MCF 10A (cell line): Measurements from ENCODE around the gene CDS1. TPM values are rescaled to one million over a fixed set of nuclear protein-coding genes. Genes with fewer than 3 reads are reported as not detected.

ENCODE experiments used
- BruUV-seq: library from RNA; stranded (reverse); fragments of 400-500 nt; replicated peaks from 2 replicates; lab custom pipeline; 2021; lab: Mats Ljungman, UMichigan
- CTCF ChIA-PET: fragments of 300-600 bp; sonication (Branson Sonifier 250); formaldehyde crosslinking; extraction: SDS; loops from one replicate; lab custom pipeline; 2021; ENCODE audit warnings: antibody characterized with exemption, inconsistent platforms; lab: Yijun Ruan, JAX
- POLR2A ChIA-PET: fragments of 300-600, 350-650 bp; sonication (Branson Sonifier 250); formaldehyde crosslinking; extraction: SDS; loops from one replicate; lab custom pipeline; 2020; ENCODE audit warnings: antibody characterized with exemption, inconsistent platforms; lab: Yijun Ruan, JAX
- DNase-seq: peaks from one replicate; pipeline ENCODE4 v3.0.0-alpha.2; 2018; ENCODE audit not compliant: unreplicated experiment
- H3K27ac Mint-ChIP-seq: one replicate; pipeline ENCODE4 v1.8.0; 2022; ENCODE audit warnings: mild to moderate bottlenecking, low read depth, mixed read lengths; ENCODE audit not compliant: unreplicated experiment
- H3K27me3 Mint-ChIP-seq: one replicate; pipeline ENCODE4 v1.8.0; 2022; ENCODE audit warnings: mixed read lengths; ENCODE audit not compliant: insufficient read depth, unreplicated experiment
- H3K36me3 Mint-ChIP-seq: one replicate; pipeline ENCODE4 v1.8.0; 2022; ENCODE audit warnings: mild to moderate bottlenecking, moderate library complexity, mixed read lengths; ENCODE audit not compliant: insufficient read depth, unreplicated experiment
- H3K4me1 Mint-ChIP-seq: one replicate; pipeline ENCODE4 v1.8.0; 2022; ENCODE audit warnings: mixed read lengths; ENCODE audit not compliant: insufficient read depth, unreplicated experiment
- H3K4me3 Mint-ChIP-seq: one replicate; pipeline ENCODE4 v1.8.0; 2022; ENCODE audit warnings: mild to moderate bottlenecking, moderate library complexity, mixed read lengths; ENCODE audit not compliant: unreplicated experiment
- H3K9me3 Mint-ChIP-seq: one replicate; pipeline ENCODE4 v1.8.0; 2022; ENCODE audit warnings: mixed read lengths; ENCODE audit not compliant: unreplicated experiment
- intact Hi-C: fragments of 100-400 bp; cut with micrococcal nuclease; formaldehyde crosslinking; loops from 2 replicates; pipeline ENCODE4 v1.14.1; 2022
- total RNA-seq: library from RNA; stranded (reverse); gene quantifications from 2 replicates; pipeline ENCODE4 v1.2.3, GENCODE V29; 2022
- TF ChIP-seq, protein P1 (sequence below): fragments of 200-600 bp; IDR thresholded peaks from one replicate; pipeline ENCODE4 v1.8.0; 2022; ENCODE audit warnings: antibody characterized with exemption, mild to moderate bottlenecking; ENCODE audit not compliant: unreplicated experiment

The CDS1 gene
- total RNA-seq, 1 experiment from 2014 or later, result 11.5 TPM

DNA sequence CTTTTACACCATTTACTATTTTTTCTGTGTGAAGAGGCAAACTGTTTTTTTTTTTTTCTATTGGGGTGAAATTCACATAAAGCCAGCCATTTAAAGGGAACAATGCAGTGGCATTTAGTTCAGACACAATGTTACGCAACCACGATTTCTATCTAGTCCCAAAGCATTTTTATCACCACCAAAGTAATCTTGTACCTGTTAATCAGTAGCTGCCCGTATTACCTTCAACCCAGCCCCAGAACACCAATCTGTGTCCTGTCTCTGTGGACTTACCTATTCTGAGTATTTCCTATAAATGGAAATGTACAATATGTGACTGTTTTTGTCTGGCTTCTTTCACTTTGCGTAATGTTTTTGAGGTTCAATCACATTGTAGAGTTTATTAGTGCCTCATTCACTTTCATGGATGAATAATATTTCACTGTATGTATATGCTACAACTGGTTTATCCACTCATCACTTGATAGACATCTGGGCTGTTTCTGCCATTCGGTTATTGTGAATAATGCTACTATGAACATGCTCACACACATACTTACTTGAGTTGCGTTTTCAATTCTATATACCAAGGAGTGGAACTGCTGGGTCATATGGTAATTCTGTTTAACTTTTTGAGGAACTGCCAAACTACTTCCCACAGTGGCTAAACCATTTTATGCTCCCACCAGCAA lies 116.2 kb downstream of the CDS1 start:
- H3K27me3 Mint-ChIP-seq, result no peaks in the 10 kb centered on the region
- ChIA-PET CTCF (interaction anchor here (0.7 to 0.8 kb wide), 2 partner anchors 120 to 134 kb away, joined by 4 to 5 read pairs; no protein-coding TSS in a partner anchor), POLR2A (no interaction called here)
- no peak overlapping the region for H3K4me3 Mint-ChIP-seq
- H3K9me3 Mint-ChIP-seq, result no peaks in the 10 kb centered on the region
- TF ChIP-seq, protein P1, sequence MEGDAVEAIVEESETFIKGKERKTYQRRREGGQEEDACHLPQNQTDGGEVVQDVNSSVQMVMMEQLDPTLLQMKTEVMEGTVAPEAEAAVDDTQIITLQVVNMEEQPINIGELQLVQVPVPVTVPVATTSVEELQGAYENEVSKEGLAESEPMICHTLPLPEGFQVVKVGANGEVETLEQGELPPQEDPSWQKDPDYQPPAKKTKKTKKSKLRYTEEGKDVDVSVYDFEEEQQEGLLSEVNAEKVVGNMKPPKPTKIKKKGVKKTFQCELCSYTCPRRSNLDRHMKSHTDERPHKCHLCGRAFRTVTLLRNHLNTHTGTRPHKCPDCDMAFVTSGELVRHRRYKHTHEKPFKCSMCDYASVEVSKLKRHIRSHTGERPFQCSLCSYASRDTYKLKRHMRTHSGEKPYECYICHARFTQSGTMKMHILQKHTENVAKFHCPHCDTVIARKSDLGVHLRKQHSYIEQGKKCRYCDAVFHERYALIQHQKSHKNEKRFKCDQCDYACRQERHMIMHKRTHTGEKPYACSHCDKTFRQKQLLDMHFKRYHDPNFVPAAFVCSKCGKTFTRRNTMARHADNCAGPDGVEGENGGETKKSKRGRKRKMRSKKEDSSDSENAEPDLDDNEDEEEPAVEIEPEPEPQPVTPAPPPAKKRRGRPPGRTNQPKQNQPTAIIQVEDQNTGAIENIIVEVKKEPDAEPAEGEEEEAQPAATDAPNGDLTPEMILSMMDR, result no peak
- no peak overlapping the region for H3K27ac Mint-ChIP-seq
- H3K36me3 Mint-ChIP-seq, result peaks cover 64% of the 10 kb centered on the region
- intact Hi-C loops, result no loop called here
- no peak for DNase-seq
- BruUV-seq, result no TSS peak
- no peaks in the 10 kb centered on the region for H3K4me1 Mint-ChIP-seq

Other genes with a start within 250 kb of the CDS1 start
- 0.68 and 1.1 TPM in 2 replicates for gene NKX6-1, start 83.8 kb upstream of the CDS1 start, total RNA-seq